NCI-H510A treated with DMSO at 0.1 percent for 48 hours (cell line): ENCODE results near the gene UBE2E2.

Experiments
- DNase-seq: peaks from one replicate; lab custom pipeline; 2025; lab: John Stamatoyannopoulos, UW

UBE2E2 gene

DNA sequence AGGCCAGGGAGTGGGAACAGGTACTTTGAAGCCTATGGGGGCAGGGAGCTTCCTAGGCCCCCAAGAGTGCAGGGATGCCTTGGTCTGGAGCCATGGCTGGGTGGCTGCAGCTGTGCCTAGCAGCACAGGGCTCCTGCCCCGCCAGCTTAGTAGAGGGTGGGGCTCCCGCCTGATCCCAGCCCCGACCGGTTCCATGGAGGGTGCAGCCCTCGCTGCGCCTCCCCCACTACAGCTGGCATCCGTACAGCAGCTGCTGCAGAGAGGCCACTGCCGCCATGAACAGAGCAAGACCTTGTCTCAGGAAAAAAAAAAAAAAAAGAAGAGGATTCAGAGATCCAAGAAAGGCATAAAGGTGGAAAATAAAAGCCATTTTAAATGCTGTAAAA lies 277.2 kb downstream of the UBE2E2 start:
- DNase-seq, result no peak

DNA sequence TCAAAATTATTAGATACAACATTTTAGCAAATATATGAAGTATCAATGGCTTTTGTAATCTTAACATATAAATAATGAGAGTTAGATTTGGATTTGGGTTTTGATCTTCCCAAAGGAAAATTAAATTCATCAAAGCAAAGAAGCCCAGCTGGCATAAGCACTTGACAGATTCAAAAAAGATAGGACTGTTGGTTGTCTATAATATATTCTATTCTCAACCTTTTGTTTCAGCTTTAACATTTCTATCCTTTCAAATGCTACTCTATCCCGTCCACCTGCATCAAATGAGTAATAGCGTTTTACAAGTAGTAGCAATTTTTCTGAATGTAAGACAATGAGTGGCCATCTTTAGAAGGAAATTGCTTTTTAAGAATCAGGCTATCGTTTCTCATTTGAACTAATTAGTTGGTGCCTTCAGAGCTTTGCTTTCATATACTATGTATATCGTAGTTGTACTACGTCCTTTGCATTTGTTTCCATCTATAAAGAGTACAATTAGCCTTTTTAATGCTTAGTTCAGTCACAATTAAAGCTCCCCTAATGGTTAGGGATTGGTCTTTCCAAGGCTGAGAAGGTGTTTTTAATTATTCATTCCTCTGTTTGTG lies 278.0 kb downstream of the UBE2E2 start:
- DNase-seq, result no peak

DNA sequence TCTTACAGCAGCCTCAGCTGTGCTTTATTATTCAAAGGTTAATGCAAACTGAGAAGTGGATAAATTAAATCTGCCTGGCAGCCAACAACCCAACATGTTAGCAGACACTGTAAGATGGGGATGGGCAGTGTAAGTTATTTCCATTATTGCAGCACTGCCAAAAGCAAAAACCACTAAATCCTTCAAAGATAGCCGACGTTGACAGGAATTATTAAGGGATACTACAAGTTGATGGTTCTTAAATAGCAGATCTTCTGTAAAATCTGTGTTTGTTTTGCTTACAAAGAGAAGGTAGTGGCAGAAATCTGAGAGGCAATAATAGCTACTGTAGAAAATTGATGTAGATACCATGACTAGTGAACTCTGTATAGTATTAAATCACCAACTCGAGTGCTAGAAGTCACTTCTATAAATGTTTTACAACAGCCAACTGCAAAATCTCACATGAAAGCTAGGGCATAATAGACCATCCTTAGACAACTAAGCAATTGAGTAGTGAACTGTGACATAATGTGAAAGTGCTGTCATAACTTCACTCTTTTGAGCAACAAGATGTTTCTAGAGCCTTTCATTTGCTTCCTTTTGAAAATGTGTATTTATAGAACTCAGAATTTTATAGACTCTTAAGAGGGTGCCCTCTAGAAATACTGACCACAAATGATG lies 278.6 kb downstream of the UBE2E2 start:
- DNase-seq, result no peak

DNA sequence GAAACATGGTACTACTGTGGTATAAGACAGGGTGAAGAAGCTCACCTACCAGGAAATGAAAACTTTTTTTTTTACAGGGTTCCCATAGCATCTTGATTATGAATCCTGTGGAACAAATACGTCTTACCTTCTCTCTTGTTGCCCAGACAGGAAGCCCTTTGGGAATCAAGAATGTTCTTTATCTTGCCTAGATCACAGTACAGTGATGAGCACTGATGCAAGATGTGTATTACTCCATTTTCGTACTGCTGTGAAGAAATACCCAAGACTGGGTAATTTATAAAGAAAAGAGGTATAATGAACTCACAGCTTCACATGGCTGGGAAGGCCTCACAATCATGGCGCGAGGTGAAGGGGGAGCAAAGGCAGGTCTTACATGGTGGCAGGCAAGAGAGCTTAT lies 281.3 kb downstream of the UBE2E2 start:
- DNase-seq, result no peak

DNA sequence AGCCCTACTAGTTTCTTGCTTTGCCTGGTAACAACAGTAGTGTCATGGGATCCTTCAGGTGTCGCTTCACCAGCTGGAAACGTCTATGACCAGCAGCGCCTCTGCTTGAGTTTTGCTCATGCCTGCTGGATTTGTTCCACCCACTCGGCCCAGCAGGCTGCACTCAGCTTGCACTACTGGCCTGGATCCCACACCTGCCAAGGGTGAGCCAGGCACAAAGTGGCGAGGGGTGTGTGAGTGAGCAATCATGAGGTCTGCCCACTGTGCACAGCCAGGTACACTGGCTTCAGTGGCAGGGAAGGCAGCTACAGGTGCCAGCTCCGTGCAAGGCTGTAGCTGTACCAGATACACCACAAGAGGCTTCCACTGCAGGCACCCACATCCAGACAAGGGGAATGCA lies 282.8 kb downstream of the UBE2E2 start:
- DNase-seq, result no peak

DNA sequence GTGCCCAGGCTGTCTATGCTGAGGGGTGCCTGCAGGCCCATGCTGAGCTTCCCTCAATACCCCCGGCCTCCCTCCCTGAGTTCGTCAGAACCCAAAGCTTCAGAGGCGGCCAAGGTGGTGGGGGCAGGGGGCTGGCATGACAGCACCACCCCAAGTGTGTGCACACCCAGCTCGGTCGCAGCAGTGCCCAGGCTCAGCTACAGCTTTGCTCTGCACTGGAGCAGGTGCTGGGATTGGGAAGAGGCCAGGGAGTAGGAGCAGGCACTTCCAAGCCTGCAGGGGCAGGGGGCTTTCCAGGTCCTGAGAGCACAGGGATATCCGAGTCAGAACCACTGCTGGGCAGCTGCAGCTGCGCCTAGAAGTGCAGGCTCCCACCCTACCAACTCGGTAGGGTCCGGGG lies 283.9 kb downstream of the UBE2E2 start:
- DNase-seq, result no peak

DNA sequence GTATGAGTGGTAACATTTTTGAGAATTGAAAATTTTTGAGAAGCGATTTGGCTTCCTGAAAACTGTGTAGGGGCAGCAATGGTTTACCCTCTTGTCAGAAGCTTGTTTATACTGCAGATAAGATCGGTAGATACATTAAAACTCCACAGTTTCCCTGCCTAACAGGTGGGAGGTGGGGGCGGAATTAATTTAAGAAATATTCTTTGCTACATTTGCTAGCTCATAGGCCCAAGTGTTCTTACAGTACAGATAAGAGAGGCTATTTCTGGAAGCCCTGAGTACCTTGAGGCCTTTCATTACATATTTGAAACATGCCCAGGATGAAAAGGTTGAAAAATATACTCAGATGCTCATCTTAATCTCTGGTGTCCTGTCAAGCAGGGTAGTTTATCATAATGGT lies 285.5 kb downstream of the UBE2E2 start:
- DNase-seq, result no peak

DNA sequence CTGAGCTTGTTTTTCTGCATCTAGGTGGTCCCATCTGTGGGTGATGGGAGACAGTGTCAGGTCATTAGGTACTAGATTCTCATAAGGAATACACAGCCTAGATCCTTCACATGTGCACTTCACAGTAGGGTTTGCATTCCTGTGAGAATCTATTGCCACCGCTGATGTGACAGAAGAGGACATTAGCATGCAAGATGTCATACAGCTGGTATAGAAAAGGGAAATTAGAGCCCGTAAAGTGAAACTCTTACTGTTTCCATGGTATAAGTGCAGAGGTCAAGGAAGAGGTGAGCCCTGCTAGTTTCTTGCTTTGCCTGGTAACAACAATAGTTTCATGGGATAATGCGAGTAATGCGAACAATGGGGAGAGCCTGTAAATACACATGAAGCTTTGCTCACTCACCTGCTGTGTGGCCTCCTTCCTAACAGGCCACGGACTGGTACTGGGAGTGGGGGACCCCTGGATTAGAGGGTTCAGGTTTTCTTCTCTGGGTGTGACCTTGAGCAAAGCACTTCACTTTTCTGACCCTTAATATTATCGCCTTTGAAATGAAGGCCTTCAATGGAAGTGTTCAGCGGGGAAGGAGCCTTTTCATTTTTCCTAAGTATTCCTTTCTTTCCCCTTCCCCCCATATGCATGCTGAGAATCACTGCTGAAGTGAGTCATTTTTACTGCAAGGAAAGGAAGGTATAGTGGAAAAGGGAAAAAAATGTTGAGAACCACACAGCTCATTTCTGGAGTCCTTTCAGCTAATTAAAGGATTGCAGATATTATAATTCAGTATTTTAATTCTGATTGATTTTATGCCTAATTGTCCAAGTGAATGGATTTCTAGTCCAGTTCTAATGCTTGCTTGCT lies 286.4 kb downstream of the UBE2E2 start:
- DNase-seq, result no peak

DNA sequence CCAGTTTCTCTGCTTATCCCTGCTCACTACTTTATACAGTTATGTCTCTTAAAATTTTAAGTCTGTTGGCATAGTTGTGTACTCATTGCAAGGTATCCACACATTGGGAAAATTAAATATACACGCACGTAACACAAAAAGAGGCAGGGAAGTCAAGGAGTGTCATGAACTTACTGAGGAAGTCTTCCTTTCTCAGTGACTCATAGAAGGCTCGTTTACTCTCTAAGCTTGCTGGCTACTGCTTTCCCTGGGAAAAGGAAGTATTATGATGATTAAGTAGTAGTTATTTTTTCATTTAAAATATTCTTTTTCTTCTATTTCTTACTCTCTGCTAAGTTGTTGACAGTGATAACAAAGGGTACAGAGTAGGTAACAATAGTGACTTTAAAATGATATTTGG lies 287.3 kb downstream of the UBE2E2 start:
- DNase-seq, result no peak

DNA sequence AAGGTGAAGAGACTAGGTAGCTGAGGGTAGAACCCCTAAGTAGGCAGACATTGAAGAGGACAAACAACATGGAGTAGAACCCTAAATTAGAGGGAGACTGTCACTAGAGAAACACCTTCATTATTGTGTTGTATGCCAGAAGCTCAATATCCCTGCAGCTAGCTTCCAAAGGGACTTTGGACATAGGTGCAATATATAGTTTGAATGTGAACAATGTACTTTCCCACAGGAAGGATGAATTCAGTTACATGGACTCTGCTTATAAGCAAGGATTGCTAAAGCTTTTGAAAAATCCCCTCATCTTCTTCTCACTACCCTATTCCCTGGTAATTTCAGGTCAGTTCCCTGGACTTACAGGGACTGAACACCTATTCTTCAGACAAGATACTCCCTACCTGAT lies 288.9 kb downstream of the UBE2E2 start:
- DNase-seq, result no peak

DNA sequence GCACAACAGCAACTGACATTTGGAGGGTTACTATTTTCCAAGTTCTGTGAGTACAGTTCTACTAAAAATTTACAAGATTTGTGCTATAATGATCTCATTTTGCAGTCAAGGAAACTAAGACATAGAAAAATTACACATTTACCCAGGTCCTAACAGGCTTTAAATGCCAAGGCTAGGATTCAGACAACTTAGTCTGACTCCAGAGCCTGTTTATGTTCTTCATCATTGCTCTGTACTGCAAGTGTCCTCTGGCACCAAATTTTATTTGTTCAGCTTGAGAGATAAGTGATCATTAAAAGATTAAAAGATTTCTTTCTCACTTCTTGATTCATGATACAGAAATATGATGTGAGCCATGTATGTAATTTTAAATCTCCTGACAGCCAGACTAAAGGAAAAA lies 290.8 kb downstream of the UBE2E2 start:
- no peak for DNase-seq

DNA sequence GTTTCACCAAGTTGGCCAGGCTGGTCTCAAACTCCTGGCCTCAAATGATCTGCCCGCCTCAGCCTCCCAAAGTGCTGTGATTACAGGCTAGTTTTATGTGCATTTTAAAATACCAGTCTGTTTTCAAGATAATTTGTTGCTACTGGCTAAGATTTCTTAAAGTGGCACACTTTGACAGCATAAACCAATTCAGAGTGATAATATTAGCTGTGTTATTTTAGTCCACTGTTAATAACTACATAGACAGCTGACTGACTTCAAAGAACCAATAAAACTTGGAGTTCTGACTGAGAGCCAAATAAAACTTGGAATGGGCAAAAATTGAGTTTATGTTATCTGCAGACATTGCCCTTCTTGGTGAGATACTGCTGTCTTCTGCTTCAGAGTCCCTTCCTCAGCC lies 291.8 kb downstream of the UBE2E2 start:
- no peak for DNase-seq

DNA sequence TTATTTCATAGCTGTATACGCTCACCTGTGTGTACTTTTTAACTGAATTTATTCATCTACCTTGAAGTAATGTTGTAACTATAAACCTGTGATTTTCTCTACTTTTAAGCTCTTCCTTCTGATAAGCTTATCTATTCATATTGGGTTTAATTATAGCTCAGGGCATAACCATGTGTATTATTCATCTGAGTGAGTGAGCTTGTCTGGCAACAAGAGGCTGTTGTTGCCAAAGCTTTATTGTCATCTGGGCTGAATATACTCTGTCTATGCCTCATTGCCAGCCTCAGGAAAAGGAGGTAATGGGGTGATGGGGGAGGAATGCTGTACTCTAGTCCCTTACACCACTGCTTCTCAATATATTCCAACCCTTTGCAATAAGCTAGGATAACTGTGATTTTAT lies 292.4 kb downstream of the UBE2E2 start:
- no peak for DNase-seq

DNA sequence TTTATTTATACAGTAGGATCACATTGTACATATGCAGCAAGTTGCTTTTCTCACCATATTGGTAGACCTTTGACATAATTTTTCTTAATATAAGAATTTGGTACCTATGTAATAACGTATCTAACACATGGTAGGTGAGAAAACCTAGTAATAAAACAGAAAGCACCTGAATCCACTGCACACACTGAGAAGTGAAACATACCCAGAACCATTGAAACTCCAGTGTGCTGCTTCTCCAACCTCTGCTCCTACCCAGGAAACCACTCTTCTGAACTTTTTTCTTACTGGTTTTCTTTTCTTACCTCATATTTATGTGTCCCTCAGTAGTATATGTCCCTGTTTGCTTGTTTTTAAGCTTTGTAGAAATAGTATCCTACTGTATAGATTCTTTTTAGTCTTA lies 293.0 kb downstream of the UBE2E2 start:
- no peak for DNase-seq

DNA sequence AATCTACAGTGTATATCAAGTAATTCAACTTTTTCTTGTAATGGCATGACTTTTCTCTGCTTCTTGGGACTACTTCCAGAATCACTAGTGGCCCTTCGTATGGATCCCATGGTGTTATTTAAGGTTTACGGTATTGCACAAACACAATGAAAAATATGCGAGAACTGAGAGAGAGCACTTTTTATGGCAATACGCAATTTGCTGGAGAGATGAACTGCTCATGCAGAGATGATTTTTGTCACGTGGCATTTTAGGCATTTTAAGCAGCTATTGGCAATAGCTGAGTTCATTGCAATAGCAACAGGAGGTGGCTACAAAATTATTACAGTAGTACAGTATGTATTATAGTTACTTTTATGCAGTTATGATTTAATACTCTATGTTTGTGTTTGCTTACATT lies 294.0 kb downstream of the UBE2E2 start:
- DNase-seq, result no peak

DNA sequence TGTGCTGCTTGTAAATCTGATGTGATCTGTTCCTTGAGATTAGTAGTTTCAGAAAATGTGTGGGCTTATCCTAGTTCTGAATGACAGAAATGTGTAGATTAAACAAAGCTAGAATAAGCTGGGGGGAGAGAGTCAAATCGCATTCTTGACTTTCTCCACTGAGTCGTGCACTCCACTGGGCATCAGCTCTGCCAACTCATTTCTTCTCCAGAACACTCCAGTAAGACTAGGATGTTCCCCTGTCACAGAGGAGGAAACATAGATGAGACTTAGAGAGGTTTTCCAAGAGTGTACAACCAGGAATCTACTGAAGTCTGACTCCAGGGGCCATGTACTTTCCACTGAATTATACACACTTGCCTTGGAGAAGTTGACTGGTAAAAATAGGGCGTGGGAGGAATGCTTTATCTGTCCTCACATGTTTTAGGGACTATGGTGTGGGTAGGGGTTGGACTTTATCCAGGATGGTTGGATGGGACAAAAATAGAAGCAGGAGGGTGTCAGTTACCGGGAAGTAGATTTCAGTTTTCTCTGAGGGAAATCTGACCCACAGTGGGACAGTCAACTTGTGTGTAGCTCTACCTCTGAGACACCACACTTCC lies 298.2 kb downstream of the UBE2E2 start:
- DNase-seq, result no peak

DNA sequence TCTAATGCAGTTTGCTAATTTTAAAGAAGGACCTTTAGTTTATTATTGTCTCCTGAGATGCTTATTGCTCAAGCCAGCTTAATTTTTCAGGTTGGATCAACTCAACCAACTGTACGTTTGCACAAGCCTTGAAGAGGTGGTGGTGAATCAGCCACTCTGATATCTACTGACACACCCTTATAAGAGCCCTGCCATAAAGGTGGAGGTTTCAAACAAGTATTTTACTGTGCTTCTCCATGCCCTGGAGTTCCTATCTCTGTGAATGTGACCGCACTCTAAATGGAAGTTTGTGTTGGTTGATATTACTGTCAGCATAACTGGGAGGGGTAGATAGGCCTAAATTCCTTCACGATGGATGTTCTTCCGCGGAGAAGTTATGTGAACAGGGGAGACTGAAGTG lies 305.3 kb downstream of the UBE2E2 start:
- no peak for DNase-seq

DNA sequence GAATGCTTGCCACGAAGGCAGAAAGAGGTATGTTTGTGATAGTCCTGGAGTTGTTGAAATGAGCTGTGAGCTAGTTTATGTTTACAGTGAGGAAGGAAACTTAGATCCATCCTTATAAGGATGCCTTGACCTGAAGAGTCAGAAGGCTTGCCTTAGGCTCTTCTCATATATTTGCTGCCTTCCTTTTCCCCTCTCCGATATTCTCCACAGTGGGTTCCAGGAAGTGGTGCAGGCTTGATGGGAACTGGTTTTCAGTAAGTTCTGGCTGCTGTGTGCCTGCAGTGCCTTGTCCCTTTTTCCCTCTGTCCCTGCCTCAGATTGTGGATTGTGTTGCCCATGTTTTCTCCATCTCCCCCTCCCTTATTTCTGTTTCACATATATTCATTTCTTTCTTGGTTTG lies 315.3 kb downstream of the UBE2E2 start:
- no peak for DNase-seq

DNA sequence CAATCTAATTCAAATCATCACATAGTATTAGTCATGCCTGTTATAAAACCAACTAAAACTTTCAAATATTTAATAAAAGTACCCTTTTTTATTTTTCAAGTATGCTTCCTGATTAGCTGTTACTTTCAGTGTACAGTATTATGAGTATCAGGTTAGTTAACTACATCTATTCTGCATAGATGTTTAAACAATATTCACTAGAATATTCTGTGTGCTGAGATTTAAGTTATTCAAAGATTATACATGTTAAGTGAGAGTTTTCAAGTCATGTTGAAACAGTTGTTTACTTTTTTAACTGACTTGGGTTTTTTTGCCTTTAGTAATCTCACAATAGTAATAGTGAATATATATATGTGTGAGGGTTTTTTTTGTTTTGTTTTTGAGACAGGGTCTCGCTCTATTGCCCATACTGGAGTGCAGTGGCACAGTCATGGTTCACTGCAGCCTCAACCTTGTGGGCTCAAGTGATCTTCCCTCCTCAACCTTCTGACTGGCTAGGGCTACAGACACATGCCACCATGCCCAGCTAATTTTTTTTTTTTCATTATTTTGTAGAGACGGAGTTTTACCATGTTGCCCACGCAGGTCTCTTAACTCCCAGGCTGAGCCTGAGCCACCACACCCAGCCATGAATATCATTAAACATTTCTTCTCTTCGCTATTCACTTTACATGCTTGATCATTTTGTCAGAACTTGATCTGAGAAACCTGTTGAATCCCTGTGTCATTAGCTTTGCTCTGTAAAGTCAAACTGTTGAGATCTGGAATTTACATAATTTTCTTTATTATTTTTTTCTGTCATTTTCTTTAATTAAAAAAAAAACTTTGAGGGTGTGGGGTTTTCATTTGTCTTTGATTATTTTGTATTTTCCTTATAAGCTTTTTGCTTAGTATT lies 316.4 kb downstream of the UBE2E2 start:
- no peak for DNase-seq

DNA sequence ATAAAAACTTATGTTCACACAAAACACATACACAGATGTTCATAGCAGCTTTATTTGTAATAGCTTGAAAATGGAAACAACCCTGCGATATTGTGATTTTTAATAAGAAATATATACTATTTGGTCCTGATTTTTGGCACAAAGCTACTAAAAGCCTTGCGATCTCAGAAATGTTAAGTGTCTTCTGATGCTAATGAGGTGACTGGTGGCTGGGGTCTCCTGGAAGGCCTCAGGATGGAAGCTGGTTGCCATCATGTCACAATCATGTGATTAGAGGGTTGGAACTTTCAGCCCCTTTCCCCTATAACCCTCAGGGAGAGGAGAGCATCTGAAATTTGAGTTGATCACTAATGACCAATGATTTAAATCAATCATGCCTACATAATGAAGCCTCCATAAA lies 324.2 kb downstream of the UBE2E2 start:
- DNase-seq, result no peak

DNA sequence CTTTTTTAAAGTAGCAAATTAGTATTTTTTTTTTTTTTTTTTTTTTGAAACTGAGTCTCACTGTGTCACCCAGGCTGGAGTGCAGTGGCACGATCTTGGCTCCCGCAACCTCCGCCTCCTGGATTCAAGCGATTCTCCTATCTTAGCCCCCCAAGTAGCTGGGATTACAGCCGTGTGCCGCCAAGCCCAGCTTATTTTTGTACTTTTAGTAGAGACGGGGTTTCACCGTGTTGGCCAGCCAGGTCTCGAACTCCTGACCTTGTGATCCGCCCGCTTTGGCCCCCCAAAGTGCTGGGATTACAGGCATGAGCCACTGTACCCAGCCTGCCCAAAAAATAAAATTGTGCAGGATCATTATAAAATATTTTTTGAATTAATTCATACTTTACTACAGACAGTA lies 330.5 kb downstream of the UBE2E2 start:
- DNase-seq, result no peak

DNA sequence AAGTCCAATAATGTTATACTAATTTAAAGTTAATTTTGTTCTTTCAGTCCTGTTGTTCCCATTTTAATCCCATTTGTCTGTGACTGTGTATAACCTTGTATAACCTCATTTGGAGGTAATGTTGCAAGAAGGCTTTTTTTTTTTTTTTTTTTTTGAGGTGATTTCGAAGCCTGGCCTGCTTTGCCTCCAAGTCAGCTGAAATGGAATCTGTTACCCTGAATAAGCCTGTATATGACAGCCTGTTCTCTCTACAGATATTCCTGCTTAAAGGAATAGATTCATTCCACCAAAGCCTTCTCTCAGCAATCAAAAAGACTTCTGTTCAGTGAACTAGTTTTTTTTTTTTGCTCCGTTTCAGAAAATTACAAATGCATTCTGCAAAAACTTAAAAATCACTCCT lies 330.9 kb downstream of the UBE2E2 start:
- no peak for DNase-seq
